Ishikawa (cell line): ENCODE data around the gene HNF1B.

Experiments
- CEBPB ChIP-seq: IDR thresholded peaks from 2 replicates; pipeline ENCODE4 v1.6.1; 2012
- CREB1 ChIP-seq: IDR thresholded peaks from 2 replicates; pipeline ENCODE4 v1.6.1; 2012; ENCODE audit warnings: low read depth
- EGR1 ChIP-seq: IDR thresholded peaks from 2 replicates; pipeline ENCODE4 v1.6.1; 2012
- EP300 ChIP-seq: IDR thresholded peaks from 2 replicates; pipeline ENCODE4 v1.6.1; 2012; ENCODE audit warnings: borderline replicate concordance
- FOXM1 ChIP-seq: IDR thresholded peaks from 2 replicates; pipeline ENCODE4 v1.6.1; 2012; ENCODE audit warnings: low read depth, borderline replicate concordance
- MAX ChIP-seq: IDR thresholded peaks from 2 replicates; pipeline ENCODE4 v1.6.1; 2012
- NFIC ChIP-seq: IDR thresholded peaks from 2 replicates; pipeline ENCODE4 v1.6.1; 2012
- RAD21 ChIP-seq: IDR thresholded peaks from 2 replicates; pipeline ENCODE4 v1.6.1; 2012; ENCODE audit warnings: low read depth
- REST ChIP-seq: IDR thresholded peaks from 2 replicates; pipeline ENCODE4 v1.6.1; 2012; ENCODE audit warnings: low read depth, mild to moderate bottlenecking
- TAF1 ChIP-seq: IDR thresholded peaks from 2 replicates; pipeline ENCODE4 v1.6.1; 2012; ENCODE audit warnings: low read depth, mild to moderate bottlenecking
- TCF12 ChIP-seq: IDR thresholded peaks from 2 replicates; pipeline ENCODE4 v1.6.1; 2012; ENCODE audit warnings: low read depth
- TEAD4 ChIP-seq: IDR thresholded peaks from 2 replicates; pipeline ENCODE4 v1.6.1; 2012
- USF1 ChIP-seq: IDR thresholded peaks from 2 replicates; pipeline ENCODE4 v1.6.1; 2012
- YY1 ChIP-seq: IDR thresholded peaks from 2 replicates; pipeline ENCODE4 v1.6.1; 2012; ENCODE audit warnings: low read depth

DNA sequence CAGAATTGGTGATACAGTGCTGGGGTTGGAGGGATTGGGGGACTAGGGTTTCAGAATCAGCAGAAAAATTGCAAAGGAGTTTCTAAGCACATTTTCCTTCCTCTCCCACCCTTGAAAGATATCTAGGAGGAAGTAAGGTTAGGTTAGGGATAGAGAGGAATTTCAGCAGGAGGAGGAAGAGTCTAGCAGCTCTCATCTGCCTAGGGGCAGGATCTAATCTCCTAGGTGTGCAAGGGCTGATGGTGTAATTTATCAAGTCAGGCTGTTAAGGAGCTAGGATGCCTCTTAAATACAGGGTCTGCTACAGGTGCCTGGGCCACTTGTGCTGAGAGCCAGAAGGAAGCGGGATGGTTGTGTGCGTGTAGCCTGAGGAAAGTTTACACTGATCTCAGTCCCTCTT is 1.8 kb upstream of the HNF1B start:
- TF ChIP-seq CEBPB (no peak), RAD21 (no peak), EP300 (no peak), MAX (no peak), NFIC (no peak), YY1 (no peak), FOXM1 (no peak), CREB1 (no peak), TEAD4 (no peak), EGR1 (no peak), TAF1 (no peak), REST (no peak), USF1 (no peak), TCF12 (no peak)
